ENCODE data around the gene TBC1D20. TPM values are rescaled to one million over a fixed set of nuclear protein-coding genes. Genes with fewer than 3 reads are reported as not detected.

TBC1D20 gene
- total RNA-seq, 1 experiment from 2014 or later = 42.1 TPM

DNA sequence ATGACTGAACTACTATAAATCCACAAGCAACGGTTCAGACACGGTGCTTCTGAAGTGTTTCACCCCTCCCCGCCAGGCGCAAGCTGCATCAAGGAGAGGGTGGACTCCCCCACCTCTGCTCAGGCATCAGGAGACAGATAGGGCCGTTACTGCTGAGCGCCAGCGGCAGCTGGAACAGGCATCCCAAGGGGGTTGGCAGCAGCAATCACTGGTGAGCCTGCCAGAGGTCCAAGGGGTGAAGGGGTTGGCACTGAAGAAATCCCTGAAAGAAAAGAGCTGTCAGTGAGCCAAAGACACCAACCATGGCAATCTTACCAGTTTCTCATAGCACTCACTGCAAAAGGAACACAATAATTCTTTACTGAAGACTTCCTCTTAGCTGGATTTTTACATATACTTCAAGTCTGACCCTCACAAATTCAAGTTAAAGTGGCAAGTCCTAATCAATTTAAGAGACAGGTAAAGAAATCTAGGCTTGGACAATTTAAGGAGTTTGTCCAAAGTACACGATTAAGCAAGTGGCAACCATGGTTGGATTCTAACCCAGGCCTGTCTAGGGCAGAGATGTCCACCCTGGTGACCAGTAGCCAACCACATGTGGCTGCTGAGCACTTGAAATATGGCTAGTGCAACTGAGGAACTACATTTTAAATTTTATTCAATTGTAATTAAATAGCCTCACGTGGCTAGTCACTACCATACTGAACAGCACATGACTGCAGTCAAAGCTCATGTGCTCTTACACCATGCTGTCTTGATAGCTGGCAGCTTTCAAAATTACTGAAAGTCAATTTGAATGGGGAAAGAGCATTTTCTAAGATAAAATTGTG, 21.7 kb upstream of the TBC1D20 start:
- POLR2A ChIA-PET = no interaction called here
- intact Hi-C loops (cut with micrococcal nuclease; ENCODE audit: unreplicated experiment) = no loop called here

DNA sequence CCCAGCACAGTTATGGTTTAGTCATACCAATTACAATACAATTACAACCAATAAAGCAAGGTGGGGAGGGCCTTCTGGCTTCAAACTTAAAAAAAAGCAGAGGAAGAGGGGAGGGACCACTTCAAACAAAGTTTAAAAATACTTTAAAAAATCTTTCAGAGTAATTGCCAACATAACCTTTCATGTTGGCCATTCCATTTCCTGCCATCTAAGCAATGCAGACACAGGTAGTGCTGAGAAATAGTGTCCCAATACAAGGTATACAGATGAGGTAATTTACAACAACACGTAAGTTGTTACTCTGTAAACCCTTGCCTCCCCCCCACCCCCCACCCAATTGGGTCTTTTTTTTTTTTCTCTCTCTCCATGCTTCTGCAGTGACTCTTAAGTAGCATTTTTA, 18.8 kb upstream of the TBC1D20 start:
- Histone ChIP-seq H3K27ac (ENCODE audit: low read length) (no peak overlapping the region), H3K9me3 (ENCODE audit: control insufficient read depth, insufficient read depth, low read depth, low read length) (no peaks in the 10 kb centered on the region), H3K36me3 (ENCODE audit: control insufficient read depth, insufficient read depth, low read length) (peaks cover 36% of the 10 kb centered on the region), H3K27me3 (ENCODE audit: control insufficient read depth, insufficient read depth, low read length) (no peaks in the 10 kb centered on the region), H3K4me1 (ENCODE audit: control insufficient read depth, insufficient read depth, low read length) (no peaks in the 10 kb centered on the region), H3K4me3 (ENCODE audit: low read depth in 2 of 2, low read length in 2 of 2) (no peak overlapping the region)
- CTCF ChIA-PET = no interaction called here
- in situ Hi-C loops (cut with HindIII; ENCODE audit: low pct_unique_long_range_greater_than_20kb, low sequenced_read_pairs) = no loop called here
- ATAC-seq (no peak), DNase-seq (ENCODE audit: low read depth, low spot score) (no peak)
- POLR2A ChIA-PET = no interaction called here
- TF ChIP-seq, protein P1, sequence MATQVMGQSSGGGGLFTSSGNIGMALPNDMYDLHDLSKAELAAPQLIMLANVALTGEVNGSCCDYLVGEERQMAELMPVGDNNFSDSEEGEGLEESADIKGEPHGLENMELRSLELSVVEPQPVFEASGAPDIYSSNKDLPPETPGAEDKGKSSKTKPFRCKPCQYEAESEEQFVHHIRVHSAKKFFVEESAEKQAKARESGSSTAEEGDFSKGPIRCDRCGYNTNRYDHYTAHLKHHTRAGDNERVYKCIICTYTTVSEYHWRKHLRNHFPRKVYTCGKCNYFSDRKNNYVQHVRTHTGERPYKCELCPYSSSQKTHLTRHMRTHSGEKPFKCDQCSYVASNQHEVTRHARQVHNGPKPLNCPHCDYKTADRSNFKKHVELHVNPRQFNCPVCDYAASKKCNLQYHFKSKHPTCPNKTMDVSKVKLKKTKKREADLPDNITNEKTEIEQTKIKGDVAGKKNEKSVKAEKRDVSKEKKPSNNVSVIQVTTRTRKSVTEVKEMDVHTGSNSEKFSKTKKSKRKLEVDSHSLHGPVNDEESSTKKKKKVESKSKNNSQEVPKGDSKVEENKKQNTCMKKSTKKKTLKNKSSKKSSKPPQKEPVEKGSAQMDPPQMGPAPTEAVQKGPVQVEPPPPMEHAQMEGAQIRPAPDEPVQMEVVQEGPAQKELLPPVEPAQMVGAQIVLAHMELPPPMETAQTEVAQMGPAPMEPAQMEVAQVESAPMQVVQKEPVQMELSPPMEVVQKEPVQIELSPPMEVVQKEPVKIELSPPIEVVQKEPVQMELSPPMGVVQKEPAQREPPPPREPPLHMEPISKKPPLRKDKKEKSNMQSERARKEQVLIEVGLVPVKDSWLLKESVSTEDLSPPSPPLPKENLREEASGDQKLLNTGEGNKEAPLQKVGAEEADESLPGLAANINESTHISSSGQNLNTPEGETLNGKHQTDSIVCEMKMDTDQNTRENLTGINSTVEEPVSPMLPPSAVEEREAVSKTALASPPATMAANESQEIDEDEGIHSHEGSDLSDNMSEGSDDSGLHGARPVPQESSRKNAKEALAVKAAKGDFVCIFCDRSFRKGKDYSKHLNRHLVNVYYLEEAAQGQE (IDR thresholded peaks at IDR 0.05; ENCODE audit: insufficient read depth in 1 of 2, low read depth in 2 of 2, low read length in 1 of 2) = no peak
- TF ChIP-seq, protein P2, sequence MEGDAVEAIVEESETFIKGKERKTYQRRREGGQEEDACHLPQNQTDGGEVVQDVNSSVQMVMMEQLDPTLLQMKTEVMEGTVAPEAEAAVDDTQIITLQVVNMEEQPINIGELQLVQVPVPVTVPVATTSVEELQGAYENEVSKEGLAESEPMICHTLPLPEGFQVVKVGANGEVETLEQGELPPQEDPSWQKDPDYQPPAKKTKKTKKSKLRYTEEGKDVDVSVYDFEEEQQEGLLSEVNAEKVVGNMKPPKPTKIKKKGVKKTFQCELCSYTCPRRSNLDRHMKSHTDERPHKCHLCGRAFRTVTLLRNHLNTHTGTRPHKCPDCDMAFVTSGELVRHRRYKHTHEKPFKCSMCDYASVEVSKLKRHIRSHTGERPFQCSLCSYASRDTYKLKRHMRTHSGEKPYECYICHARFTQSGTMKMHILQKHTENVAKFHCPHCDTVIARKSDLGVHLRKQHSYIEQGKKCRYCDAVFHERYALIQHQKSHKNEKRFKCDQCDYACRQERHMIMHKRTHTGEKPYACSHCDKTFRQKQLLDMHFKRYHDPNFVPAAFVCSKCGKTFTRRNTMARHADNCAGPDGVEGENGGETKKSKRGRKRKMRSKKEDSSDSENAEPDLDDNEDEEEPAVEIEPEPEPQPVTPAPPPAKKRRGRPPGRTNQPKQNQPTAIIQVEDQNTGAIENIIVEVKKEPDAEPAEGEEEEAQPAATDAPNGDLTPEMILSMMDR (IDR thresholded peaks at IDR 0.05) = no peak
- TF ChIP-seq SIN3A (IDR thresholded peaks at IDR 0.05; ENCODE audit: borderline replicate concordance, insufficient read depth, low read depth, low read length) = no peak
- TF ChIP-seq POLR2AphosphoS5 (IDR thresholded peaks at IDR 0.05; ENCODE audit: low read depth, low read length) = no peak
- no peak for TF ChIP-seq TCF7L2 (IDR thresholded peaks at IDR 0.05; ENCODE audit: low read depth, low read length)
- BruUV-seq (replicated peaks) = no TSS peak
- intact Hi-C loops (cut with micrococcal nuclease; ENCODE audit: unreplicated experiment) = no loop called here

More for the DNA sequence above, 21.7 kb upstream of the TBC1D20 start:
- H3K27ac ChIP-seq (ENCODE audit: low read length) = no peak overlapping the region
- H3K9me3 ChIP-seq (ENCODE audit: control insufficient read depth, insufficient read depth, low read depth, low read length) = no peaks in the 10 kb centered on the region
- CTCF ChIA-PET = interaction anchor here (0.7 kb wide), 1 partner anchor 28 kb away, joined by 18 read pairs; no protein-coding TSS in a partner anchor
- no TSS peak for BruUV-seq (replicated peaks)
- H3K36me3 ChIP-seq (ENCODE audit: control insufficient read depth, insufficient read depth, low read length) = peaks cover 61% of the 10 kb centered on the region
- no peaks in the 10 kb centered on the region for H3K27me3 ChIP-seq (ENCODE audit: control insufficient read depth, insufficient read depth, low read length)
- in situ Hi-C loops (cut with HindIII; ENCODE audit: low pct_unique_long_range_greater_than_20kb, low sequenced_read_pairs) = no loop called here
- DNase-seq (ENCODE audit: low read depth, low spot score) (no peak), ATAC-seq (no peak)
- no peak overlapping the region for H3K4me3 ChIP-seq (ENCODE audit: low read depth in 2 of 2, low read length in 2 of 2)
- H3K4me1 ChIP-seq (ENCODE audit: control insufficient read depth, insufficient read depth, low read length) = no peaks in the 10 kb centered on the region
- TF ChIP-seq, protein P2 (IDR thresholded peaks at IDR 0.05) = no peak
